Cardiac muscle cell (in vitro differentiated cells and primary cell): ENCODE results near the gene CCDC90B. TPM values are rescaled to one million over a fixed set of nuclear protein-coding genes. Genes with fewer than 3 reads are reported as not detected.

Source experiments
- DNase-seq, 2 donors: peaks; one replicate each; pipeline versions ENCODE4 v3.0.0 to v3.0.0-alpha.2; 2010 to 2017; ENCODE audit warnings: low read depth in 1 of 2, low spot score in 1 of 2
- H3K27ac ChIP-seq: fragments of 200-600 bp; sonication (generic); 2 replicates; pipeline ENCODE4 v1.5.1; 2016
- H3K27me3 ChIP-seq: fragments of 200-600 bp; sonication (generic); 2 replicates; pipeline ENCODE4 v1.6.0; 2016; ENCODE audit warnings: control low read depth
- H3K36me3 ChIP-seq: fragments of 200-600 bp; sonication (generic); 2 replicates; pipeline ENCODE4 v1.5.1; 2016; ENCODE audit warnings: control low read depth
- H3K4me1 ChIP-seq: fragments of 200-600 bp; sonication (generic); 2 replicates; pipeline ENCODE4 v1.8.1; 2017; ENCODE audit warnings: low read depth, mild to moderate bottlenecking, mixed run types
- H3K4me3 ChIP-seq: fragments of 200-600 bp; sonication (generic); 2 replicates; pipeline ENCODE4 v1.5.1; 2016; ENCODE audit warnings: mild to moderate bottlenecking
- H3K9me3 ChIP-seq: fragments of 200-600 bp; sonication (generic); 2 replicates; pipeline ENCODE4 v1.5.1; 2017; ENCODE audit warnings: low read depth, mild to moderate bottlenecking, control low read depth
- CTCF ChIP-seq: IDR thresholded peaks from 2 replicates; pipeline ENCODE4 v1.5.1; 2012; ENCODE audit warnings: low read depth, mild to moderate bottlenecking, low read length
- polyA plus RNA-seq: library from polyadenylated mRNA; unstranded; fragments of >200 nt; fragmentation: Nextera tagmentation; extraction: Ambion mirVana; gene quantifications from 2 replicates; pipeline ENCODE4 v1.2.1, GENCODE V29; 2016
- total RNA-seq: library from RNA; depleted of rRNA; stranded (reverse); fragments of >200 nt; gene quantifications from 2 replicates; pipeline ENCODE4 v1.2.3, GENCODE V29; 2016

Gene CCDC90B
- total RNA-seq: 58.8 and 64.7 TPM in 2 replicates
- polyA plus RNA-seq: 94.1 and 97.6 TPM in 2 replicates

- Histone ChIP-seq H3K36me3 (no peaks in the 10 kb centered on the region), H3K27me3 (no peaks in the 10 kb centered on the region), H3K9me3 (no peaks in the 10 kb centered on the region), H3K4me1 (peaks cover 11% of the 10 kb centered on the region), H3K27ac (peak within 1 kb of the TSS; percentile 97), H3K4me3 (peak within 1 kb of the TSS; percentile 78)
- DNase-seq: peak; percentile 97 to 99
- peak; percentile 23 for TF ChIP-seq CTCF
Observed at GRCh38 chr11:83285771-83286528, at the start of gene CCDC90B. Gene CCDC90B (minus strand): TSS chr11:83286367. CDS start chr11:83285972, 395 bp downstream.

GRCh38 chr11:83335446-83336070 is 49.4 kb upstream of the CCDC90B start:
- no peak for TF ChIP-seq CTCF
- peaks cover 9% of the 10 kb centered on the region for H3K4me1 ChIP-seq

GRCh38 chr11:83330303-83330702 is 44.1 kb upstream of the CCDC90B start:
- Histone ChIP-seq H3K36me3 (no peaks in the 10 kb centered on the region), H3K9me3 (no peaks in the 10 kb centered on the region), H3K27ac (no peak overlapping the region), H3K4me1 (peaks cover 9% of the 10 kb centered on the region), H3K4me3 (no peak overlapping the region), H3K27me3 (no peaks in the 10 kb centered on the region)
- TF ChIP-seq CTCF: no peak
- DNase-seq: no peak

More at GRCh38 chr11:83335446-83336070, 49.4 kb upstream of the CCDC90B start:
- H3K27ac ChIP-seq: no peak overlapping the region
- no peaks in the 10 kb centered on the region for H3K9me3 ChIP-seq
- DNase-seq: no peak
- H3K27me3 ChIP-seq: no peaks in the 10 kb centered on the region
- H3K36me3 ChIP-seq: no peaks in the 10 kb centered on the region
- H3K4me3 ChIP-seq: no peak overlapping the region

- H3K27me3 ChIP-seq: no peaks in the 10 kb centered on the region
- H3K9me3 ChIP-seq: no peaks in the 10 kb centered on the region
- no peaks in the 10 kb centered on the region for H3K36me3 ChIP-seq
- no peak for TF ChIP-seq CTCF
- H3K27ac ChIP-seq: no peak overlapping the region
- no peak overlapping the region for H3K4me3 ChIP-seq
- no peaks in the 10 kb centered on the region for H3K4me1 ChIP-seq
- DNase-seq: no peak
Observed at GRCh38 chr11:83326326-83326725, 40.2 kb upstream of the CCDC90B start.

GRCh38 chr11:83319346-83319745 is 33.2 kb upstream of the CCDC90B start:
- DNase-seq: no peak
- no peak for TF ChIP-seq CTCF
- H3K36me3 ChIP-seq: no peaks in the 10 kb centered on the region
- no peaks in the 10 kb centered on the region for H3K4me1 ChIP-seq
- no peak overlapping the region for H3K4me3 ChIP-seq
- H3K27ac ChIP-seq: no peak overlapping the region
- no peaks in the 10 kb centered on the region for H3K27me3 ChIP-seq
- no peaks in the 10 kb centered on the region for H3K9me3 ChIP-seq
